DND-41 (cell line): Measurements from ENCODE around the gene TMEM255B.

Experiments used
- EZH2 ChIP-seq: IDR thresholded peaks from 3 replicates; pipeline ENCODE4 v1.6.1; 2012; ENCODE audit warnings: borderline replicate concordance, low read depth, mild to moderate bottlenecking, moderate library complexity, low read length, inconsistent platforms; ENCODE audit not compliant: severe bottlenecking
- TF ChIP-seq, protein P1 (sequence below): IDR thresholded peaks from 2 replicates; pipeline ENCODE4 v1.5.1; 2012; ENCODE audit warnings: borderline replicate concordance, low read length, moderate library complexity, mild to moderate bottlenecking; ENCODE audit not compliant: poor library complexity, severe bottlenecking; ENCODE audit errors: extremely low read depth

DNA sequence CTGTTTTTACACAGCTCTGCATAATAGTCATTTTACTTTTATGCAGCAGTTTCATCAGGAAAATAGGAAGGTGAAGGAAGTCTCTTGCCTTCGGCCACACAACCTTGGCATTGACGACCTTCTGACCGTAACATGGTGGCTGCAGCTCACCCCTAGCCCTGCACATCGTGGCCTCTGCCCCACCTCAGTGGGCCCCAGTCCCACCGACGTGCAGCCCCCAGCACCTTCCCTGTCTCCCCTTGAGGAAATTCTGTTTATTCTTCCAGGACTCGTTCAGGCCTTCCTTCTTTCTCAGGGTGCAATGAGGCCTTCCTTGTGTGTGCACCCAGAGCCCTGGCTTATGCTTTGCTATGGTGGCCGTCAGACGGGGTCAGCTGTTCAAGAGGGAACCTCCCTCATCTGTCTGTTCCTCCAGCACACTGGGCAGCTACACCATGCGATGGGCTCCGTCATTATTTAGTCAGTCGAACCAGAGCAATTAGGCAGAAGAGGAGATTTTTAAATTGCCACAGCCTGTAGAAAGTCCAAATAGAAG, 33.3 kb downstream of the TMEM255B start:
- TF ChIP-seq, protein P1, sequence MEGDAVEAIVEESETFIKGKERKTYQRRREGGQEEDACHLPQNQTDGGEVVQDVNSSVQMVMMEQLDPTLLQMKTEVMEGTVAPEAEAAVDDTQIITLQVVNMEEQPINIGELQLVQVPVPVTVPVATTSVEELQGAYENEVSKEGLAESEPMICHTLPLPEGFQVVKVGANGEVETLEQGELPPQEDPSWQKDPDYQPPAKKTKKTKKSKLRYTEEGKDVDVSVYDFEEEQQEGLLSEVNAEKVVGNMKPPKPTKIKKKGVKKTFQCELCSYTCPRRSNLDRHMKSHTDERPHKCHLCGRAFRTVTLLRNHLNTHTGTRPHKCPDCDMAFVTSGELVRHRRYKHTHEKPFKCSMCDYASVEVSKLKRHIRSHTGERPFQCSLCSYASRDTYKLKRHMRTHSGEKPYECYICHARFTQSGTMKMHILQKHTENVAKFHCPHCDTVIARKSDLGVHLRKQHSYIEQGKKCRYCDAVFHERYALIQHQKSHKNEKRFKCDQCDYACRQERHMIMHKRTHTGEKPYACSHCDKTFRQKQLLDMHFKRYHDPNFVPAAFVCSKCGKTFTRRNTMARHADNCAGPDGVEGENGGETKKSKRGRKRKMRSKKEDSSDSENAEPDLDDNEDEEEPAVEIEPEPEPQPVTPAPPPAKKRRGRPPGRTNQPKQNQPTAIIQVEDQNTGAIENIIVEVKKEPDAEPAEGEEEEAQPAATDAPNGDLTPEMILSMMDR, result no peak
- TF ChIP-seq EZH2, result no peak
